Activated T-helper 9 cell treated with anti-CD3 and anti-CD28 coated beads, Interleukin-2, amount 50 U/mL, for 16 hours (primary cell): ENCODE measurements around the gene FMN2.

ENCODE experiments used
- DNase-seq: peaks from one replicate; pipeline ENCODE4 v3.0.0-alpha.2; 2020; ENCODE audit warnings: low read depth

Gene FMN2

DNA sequence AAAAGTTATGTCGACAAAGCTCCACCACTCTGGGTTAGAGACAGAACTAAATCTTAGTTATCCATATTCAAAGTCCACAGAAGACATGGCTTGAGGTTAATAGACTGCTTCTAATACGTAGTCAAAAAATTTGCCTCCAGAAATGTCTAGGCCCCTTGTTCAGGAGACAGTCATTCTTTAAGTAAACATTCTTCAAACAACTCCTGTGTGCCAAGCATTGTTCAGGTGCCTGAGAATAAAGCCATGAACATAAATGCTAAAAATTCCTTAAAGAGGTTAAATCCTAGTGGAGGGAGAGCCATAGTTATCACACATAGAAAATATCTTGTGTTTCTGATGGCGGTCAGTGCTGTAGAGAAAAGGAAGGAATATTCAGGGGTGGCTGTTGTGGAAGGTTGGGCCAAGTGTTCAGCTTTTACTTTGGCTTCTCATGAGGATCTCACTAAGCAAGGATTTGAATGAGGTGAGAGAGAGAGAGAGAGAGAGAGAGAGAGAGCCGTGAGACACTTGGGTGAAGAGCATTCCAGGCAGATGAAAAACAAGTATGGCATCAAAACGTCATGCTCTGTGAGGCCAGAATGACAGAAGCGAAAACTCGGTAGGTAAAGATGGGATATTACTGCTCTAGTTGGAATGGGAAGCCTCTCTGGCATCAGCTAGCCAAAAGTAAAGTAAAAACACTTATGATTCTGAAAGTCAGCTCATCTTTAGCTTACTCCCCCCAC is 333.2 kb downstream of the FMN2 start:
- DNase-seq, result no peak

DNA sequence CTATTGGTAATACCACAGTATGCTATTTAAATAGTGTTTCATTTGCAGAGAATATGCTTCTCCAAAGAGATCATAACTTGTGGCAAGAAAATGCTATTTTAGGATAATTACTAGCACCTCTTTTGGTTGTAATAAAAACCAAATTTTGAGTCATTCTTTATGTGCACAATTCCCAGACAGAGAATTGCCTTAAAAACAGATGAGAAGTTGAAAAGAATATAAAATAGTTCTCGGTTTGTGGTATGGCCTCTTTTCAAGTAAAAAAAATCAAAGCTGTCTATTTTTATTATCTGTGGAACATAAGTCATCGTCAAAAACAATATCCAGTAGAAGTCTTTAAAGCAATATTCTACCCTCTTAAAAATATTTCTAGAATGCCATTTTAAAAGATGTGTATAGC is 334.4 kb downstream of the FMN2 start:
- DNase-seq, result no peak

DNA sequence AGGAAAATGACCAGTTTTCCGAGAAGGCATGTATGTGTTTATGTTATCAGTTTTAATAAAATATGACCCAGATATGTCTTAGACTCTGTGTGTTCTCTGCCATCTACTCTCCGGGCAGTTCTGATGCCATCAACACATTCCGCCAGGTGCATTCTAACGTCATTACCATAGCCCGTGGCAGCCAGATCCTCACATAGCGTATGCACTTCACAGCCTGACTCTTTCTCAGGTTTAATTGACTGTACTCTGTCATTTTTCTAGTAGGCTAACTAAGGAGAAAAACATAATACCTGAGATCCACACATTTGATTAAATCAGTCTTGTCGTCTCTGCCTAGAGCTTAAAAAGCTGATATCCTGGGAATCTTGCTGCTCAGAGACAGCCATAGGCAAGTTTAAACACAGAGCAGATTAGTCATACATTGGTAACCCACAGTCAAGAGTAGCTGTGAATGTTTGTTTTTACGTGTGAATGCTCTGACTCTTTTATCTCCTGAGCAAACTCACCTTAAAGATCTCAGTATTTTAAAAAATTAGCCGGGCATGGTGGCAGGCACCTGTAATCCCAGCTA is 344.4 kb downstream of the FMN2 start:
- DNase-seq, result no peak

DNA sequence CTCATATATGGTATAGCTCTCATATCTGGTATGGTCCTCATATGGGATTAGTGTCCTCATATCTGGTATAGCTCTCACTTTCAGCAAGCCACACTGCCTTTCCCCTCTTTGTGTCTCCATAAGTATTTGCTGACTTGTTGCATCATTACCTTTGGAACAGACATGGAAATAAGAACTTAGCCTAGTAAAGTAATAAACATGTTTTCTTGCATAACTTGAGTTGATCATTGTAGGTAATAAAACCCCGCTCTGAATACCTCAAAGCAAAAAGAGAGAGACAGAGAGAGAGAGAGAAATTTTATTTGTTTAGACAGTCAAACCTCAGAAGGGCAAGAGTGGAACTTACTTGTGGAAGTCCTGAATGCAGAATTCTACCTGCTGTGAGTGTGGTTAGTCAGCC is 350.0 kb downstream of the FMN2 start:
- no peak for DNase-seq

DNA sequence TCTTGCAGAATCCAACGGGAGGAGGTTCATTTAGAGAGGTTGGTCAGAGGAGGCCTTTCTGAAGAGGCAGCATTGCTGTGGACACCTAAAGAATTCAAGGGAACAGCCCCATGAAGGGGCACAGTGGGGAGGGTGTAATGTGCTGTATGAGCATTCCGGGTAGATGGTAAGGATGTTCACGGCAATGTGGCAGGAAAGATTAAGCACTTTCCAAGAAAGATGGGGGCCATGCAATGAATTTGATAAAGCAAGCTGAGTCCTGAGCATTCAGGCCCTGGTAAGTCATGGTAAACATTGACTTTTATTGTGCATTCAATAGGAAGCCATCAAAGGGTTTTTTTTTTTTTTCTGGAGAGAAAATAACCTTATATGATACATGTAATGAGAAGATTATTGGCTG is 353.7 kb downstream of the FMN2 start:
- DNase-seq, result no peak

DNA sequence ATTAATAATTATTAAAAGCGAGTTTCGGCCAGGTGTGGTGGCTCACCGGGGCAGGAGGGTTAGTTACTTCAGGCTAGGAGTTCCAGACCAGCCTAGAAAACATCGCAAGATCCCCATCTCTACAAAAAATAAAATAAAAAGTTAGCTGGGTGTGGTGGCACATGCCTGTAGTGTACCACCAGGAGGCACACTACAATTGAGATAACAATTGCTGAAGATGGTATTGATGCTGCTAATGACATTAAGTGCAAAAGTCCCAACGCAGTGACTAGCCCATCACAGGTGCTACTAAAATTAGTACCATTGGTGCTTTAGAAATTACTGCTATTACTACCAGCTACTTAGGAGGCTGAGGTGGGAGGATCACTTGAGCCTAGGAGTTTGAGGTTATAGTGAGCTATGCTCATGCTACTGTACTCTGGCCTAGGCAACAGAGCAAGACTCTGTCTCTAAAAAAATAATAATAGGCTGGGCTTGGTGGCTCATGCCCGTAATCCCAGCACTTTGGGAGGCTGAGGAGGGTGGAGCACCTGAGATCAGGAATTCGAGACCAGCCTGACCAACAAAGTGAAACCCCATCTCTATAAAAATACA is 363.6 kb downstream of the FMN2 start:
- no peak for DNase-seq

DNA sequence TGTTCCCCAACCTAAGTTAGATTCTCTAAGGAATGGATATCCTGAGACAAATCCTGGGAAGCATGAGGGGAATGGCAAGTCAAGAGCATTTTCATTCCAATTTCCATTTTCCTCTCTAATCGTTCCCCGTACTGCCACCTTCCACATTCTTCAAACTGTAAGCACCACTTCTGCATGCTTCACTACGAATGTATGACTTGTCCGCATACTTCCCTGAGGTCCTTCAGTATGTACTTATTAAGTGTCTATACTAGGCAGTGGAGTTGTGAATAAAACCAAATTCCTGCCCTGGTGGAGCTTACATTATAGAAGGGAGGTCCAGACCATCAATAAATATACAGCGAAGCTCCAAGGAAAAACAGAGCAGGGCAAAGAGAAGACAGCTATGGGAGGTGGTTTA is 365.5 kb downstream of the FMN2 start:
- no peak for DNase-seq

DNA sequence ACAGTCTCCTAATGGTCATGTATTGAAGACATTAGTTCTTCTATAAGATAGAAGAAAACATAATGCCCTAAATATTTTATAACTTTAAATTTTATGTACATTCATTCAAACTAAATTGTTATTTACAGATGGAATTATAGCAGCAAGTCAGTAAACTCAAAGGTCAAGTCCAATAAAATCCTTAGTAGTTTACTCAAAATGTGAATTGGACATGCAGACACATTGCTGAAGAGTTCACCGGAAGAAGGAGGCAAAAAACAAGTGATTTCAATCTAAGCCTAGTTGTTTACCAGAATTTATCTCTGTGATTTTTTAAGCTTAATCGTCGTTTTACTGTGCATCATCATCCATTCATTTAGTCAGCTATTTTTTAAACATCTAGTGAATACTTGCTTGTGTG is 370.6 kb downstream of the FMN2 start:
- no peak for DNase-seq

DNA sequence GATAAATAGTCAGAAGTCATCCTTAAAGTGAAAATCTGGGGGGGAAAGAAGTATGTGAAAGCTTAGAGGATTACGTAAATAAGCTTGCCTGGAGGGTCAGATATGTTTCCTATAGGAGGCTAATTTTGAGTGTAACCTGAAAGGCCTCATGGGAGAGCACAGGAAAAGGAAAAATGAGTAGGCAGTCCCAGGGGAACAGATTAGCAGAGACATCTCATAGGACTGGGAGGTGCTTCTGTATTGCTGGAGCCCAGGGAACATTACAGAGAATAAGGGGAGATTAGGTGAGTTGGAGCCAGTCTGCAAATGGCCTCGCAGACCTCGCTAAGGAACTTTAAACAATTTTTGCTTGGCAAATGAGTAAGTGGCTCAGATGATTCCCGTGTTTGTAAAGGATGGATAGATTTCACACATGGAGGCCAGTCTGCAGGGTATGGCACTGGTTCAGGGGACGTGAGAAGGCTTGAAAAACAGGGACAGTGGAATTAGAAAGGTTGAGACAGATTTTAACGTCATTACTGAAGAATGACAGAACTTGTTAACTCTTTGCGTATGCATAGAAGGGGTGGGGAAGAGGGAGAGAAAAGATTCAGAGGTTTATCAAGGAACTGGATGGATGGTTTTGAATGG is 371.2 kb downstream of the FMN2 start:
- DNase-seq, result no peak

DNA sequence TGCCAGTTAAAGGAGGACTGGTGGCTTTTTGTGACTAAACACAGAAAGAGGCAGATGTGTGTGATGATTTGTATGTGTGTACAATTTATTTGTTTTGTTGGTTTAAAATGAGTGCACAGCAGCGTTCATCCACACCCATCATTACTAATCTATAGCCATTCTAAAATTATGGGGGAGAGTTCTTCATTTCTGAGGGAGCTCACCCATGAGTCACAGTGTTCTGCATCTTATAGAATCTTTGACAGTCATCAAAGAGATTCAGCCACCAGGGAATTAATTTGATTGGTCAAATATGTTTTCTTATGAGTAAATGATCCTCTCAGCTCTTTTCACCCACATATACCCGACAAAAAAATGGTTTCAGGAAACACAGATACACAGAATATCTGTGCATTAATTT is 372.4 kb downstream of the FMN2 start:
- no peak for DNase-seq

DNA sequence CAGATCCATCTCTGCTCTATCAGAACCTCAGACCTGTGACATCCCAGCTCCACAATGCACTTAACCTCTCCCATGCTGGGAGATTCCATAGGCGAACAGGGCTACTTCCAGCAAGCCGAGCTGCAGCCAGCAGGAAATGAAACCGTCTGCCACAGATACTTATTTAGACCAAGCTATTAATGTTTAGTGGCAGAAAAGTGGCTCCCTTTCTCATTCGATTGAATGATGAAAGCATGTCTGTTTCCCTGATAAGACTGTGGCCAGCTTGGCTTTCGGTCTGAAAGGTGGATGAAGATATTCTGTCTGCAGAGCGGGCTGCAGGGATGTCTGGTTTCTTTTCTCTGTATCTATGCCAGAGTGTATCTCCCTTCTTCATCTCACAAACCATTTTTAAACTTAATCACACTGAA is 373.9 kb downstream of the FMN2 start:
- DNase-seq, result no peak

DNA sequence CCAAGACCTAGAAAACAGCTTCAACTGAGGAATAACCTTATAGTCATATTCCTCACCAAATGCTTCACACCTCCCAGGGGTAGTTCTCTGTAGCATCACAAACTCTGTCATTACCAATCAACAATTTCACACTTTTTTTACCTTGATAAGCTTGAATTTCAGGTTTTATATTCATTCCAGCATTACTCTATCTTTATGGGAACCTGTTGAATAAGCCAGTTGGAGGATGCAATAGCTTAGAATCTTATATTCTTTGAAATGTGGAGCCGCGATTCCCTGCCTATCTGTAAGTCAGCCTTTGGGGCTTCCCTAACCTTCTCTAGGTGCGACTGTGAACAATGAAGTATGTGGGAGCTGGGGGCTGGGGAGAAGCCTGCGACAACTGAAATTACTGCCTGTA is 374.8 kb downstream of the FMN2 start:
- no peak for DNase-seq

DNA sequence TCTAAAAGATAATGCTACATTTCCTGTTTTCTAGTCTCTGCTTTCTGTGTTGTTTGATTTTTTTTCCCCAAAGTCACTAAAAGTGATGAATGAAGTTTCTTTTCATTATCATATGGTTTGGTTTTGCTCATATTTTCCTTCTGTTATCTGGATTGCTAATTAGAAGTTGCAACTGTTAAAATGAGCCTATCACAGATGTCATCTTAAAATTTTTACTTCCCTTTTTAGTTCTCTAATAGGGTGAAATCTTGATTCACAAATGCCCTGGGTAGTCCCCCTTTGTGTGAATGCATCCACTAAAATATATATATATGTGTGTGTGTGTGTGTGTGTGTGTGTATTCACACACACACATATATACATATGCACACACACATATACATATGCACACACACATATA is 376.2 kb downstream of the FMN2 start:
- DNase-seq, result no peak

DNA sequence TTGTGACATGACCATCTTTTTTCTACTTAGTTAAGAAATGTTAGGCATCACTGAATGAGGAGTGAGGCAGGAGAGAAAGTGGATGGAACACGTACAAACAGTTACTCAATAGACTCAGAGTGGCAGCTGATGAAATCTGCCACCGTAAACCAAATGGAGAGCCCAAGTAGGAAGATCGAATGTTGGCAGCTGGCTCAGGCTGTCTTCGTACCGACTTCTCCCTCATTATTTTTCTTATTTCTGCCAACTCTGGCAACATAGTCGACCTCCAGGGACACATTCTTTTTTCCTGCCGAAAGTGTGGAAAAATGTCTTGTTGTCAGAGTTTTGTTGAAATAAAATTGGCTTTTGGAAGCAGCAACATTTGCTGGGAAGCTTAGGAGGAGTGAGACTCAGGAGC is 377.0 kb downstream of the FMN2 start:
- no peak for DNase-seq

DNA sequence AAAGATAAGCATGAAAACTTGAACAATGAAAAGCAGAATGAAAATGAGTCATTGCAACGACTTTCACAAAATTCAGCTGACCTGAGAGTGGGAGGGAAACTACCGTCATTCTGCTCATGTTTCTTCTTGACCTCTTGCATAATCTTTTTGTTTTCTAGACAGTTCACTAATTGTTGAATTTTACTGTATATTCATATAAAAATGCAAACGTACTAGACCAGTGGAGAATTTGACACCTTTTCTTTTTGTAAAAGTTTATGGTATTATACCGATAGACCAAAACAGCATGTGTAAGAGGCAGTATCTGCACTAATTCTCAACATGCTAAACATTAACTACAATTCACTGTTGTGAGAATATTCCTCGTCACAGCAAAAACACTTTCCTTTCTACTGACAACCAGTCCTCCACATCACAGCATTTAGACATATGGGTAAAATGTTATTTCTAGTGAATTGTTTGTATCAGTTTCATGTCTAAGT is 382.5 kb downstream of the FMN2 start:
- no peak for DNase-seq

DNA sequence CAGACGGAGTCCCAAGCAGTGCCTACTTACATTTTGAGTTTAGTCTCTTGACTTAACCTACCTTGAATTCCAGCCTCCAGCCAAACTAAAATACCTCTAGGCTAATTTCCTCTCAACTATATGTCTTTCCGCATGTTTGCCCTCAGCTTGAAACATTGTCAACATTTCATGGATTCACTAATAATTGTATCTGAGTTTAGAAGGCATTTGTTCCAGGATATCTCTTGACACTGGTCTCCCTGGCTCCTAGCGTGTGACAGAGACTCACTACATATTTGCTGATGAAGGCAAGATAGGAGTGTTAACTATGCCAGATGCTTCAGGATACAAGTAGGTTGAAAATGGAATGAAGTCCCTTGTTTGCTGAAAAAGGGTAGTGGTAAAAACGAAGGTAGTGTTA is 384.1 kb downstream of the FMN2 start:
- no peak for DNase-seq

DNA sequence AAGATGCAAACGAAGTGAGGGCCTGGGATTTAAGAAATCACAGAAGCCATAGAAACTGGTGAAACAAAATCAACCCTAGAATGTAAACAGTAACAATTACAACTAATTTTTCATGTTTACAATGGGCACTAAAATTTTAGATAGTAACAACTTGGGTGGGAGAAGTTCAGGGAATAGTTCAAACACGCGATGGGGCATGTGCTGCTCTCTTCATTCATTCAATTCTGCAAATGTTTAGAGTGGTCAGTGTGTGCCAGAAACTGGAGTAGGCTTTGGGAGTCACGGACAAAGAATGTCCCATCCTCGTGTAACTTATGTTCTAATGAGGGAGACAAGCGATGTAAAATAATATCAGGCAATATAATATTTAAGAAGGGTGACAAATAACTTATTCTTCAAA is 386.9 kb downstream of the FMN2 start:
- no peak for DNase-seq

DNA sequence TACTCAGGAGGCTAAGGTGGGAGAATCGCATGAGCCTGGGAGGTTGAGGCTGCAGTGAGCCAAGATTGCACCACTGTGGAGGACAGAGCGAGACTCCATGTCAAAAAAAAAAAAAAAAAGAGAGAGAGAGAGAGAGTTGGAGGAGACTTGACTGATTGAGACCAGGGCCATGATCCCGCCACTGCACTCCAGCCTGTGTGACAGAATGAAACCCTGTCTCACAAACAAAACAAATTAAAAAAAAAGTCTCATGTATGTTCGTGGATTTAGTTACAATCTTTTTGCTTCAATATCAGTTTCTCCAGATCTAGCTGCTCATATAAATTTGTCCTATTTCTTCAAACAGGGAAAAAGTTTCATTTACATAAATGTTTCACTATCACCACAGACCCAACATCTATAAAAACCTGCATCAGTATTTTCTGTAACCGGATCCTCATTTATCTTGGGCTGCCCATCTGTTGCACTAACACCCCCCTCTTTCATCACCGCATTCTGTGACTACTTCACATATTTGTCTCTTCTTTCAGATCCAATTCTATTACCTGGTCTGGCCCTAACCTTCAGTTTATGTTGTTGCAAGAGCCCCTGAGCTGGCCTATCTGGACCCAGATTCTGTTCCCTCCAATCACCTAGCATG is 393.2 kb downstream of the FMN2 start:
- no peak for DNase-seq

DNA sequence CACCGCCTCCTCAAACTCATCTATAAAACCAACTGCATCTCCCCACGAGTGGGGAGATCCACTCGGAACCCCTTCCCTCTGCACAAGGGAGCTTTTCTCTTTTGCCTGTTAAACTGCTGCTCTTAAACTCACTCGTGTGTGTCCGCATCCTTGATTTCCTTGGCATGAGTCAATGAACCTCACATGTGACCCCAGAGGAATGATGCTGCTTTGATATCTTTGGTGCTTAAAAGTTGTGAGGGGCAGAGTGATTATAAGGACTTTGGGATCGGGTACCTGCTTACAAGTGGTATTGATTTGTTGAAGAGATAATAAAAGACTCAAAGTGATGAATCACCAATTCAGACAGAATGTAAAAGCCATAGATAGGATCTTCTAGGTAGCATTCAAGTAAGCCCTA is 394.9 kb downstream of the FMN2 start:
- DNase-seq, result no peak

DNA sequence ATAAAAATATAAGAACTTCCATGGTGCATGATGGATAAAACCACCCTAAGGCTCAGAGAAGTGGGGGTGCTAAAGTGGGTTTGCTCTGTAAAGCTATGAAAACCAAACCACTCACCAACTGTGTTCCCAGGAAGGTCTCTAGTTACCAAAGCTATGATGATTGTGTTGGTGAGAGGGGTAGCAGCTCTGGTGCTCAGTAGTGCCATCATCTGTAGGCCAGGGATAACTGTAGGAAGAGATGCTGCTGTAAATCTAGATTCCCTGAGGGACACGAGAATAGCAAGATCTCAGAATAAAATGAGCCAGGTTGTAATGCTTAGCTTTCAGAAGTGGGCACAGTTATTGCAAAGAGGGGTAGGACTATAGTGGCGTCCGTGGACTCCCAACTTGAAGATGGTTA is 395.8 kb downstream of the FMN2 start:
- DNase-seq, result no peak

DNA sequence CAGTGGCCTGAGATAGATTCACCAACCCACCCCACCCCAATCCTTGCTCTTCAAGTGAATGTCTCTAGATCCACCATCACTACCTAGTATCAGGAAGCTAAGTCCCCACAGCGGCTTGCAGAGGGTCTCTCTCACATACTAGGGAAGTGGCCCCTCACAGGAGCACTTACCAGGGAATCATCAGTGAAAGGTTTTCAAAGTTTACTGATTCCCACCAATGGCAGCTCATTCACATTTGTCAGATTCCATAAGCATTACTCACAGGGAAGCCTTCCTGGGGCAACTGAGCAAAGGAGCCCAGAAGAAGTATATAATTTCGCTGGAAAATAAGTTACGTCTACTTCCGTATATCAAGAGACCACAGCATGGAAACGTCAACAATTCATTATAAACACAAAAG is 399.5 kb downstream of the FMN2 start:
- no peak for DNase-seq

DNA sequence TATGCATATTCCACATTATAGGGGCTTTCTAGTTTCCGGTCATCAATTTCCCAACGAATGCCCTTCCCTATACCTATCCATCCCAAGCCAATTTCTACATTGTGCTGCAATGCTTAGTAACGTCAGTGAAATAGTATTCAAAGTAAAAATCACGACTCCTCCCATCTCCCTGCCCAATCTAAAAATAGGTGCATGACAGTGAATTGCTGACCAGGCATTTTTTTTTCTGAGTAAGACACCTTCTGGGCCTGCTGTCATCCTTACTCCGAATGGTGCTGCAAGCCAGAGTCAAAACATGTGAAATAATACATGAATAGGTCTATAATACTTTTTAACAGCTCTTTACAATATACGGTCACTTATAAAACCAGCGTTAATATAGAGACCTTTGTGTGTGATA is 400.1 kb downstream of the FMN2 start:
- no peak for DNase-seq
